Esophagus squamous epithelium (tissue), 4 donors: ENCODE data around the gene SEMA5A.

Source experiments
- CTCF ChIP-seq, 6 experiments: fragments of 450-650 bp in 4 of 6; fragments of 200-600 bp in 2 of 6; sonication (generic) in 2 of 6; IDR thresholded peaks; one replicate each; pipeline ENCODE4 v1.5.1; 2016 to 2019; ENCODE audit warnings: antibody characterized with exemption in 6 of 6, mild to moderate bottlenecking in 4 of 6, moderate library complexity in 4 of 6
- POLR2A ChIP-seq, 4 donors: fragments of 450-650 bp; IDR thresholded peaks; one replicate each; pipeline ENCODE4 v1.6.1; 2017; ENCODE audit warnings: antibody characterized with exemption in 4 of 4, mild to moderate bottlenecking in 4 of 4, moderate library complexity in 3 of 4

- no peak for TF ChIP-seq POLR2A (IDR thresholded peaks at IDR 0.05)
- no peak for TF ChIP-seq CTCF (IDR thresholded peaks at IDR 0.05)
These were observed 5.1 kb downstream of the SEMA5A start for GRCh38 chr5:9540791-9541190.
